ENCODE results near the gene STAMBP. TPM values are rescaled to one million over a fixed set of nuclear protein-coding genes. Genes with fewer than 3 reads are reported as not detected.
"Not testable (repeated sequence)": the region's sequence is repeated elsewhere in the genome, so short reads cannot be mapped to it uniquely, and the experiment has no call there.

Gene STAMBP
- total RNA-seq, 1 donor from 2014 or later = 39.1 TPM

GRCh38 chr2:73886357-73886756 lies 57.6 kb downstream of the STAMBP start:
- Mint-ChIP-seq H3K4me1 (ENCODE audit: unreplicated experiment) (peaks cover 16% of the 10 kb centered on the region), H3K27me3 (ENCODE audit: unreplicated experiment) (no peaks in the 10 kb centered on the region), H3K9me3 (ENCODE audit: unreplicated experiment) (no peaks in the 10 kb centered on the region), H3K27ac (ENCODE audit: unreplicated experiment) (no peak overlapping the region), H3K36me3 (ENCODE audit: unreplicated experiment) (no peaks in the 10 kb centered on the region), H3K4me3 (ENCODE audit: unreplicated experiment) (no peak overlapping the region)
- TF ChIP-seq, protein P1, sequence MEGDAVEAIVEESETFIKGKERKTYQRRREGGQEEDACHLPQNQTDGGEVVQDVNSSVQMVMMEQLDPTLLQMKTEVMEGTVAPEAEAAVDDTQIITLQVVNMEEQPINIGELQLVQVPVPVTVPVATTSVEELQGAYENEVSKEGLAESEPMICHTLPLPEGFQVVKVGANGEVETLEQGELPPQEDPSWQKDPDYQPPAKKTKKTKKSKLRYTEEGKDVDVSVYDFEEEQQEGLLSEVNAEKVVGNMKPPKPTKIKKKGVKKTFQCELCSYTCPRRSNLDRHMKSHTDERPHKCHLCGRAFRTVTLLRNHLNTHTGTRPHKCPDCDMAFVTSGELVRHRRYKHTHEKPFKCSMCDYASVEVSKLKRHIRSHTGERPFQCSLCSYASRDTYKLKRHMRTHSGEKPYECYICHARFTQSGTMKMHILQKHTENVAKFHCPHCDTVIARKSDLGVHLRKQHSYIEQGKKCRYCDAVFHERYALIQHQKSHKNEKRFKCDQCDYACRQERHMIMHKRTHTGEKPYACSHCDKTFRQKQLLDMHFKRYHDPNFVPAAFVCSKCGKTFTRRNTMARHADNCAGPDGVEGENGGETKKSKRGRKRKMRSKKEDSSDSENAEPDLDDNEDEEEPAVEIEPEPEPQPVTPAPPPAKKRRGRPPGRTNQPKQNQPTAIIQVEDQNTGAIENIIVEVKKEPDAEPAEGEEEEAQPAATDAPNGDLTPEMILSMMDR (IDR thresholded peaks at IDR 0.05) = no peak
- no peak for DNase-seq (ENCODE audit: extremely low spot score, unreplicated experiment)

DNA sequence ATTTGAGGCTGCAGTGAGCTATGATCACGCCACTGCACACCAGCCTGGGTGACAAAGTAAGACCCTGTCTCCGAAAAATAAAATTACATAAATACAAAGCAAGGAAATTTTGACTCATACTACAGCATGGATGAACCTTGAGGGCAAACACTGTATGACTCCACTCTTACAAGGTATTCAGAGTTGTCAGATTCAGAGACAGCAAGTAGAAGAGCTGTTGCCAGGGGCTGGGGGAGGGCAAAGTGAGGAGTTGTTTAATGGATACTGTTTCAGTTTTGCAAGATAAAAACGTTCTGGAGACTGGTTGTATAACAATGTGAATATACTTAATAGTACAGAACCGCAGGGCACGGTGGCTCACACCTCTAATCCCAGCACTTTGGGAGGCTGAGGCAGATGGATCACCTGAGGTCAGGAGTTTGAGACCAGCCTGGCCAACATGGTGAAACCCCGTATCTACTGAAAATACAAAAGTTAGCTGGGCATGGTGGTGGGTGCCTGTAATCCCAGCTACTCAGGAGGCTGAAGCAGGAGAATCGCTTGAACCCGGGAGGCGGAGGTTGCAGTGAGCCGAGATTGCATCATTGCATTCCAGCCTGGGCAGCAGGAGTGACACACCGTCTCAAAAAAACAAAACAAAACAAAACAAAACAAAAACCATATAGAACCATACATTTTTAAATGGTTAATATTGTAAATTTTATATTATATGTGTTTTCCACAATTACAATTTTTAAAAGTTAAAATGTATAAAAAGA lies 59.0 kb downstream of the STAMBP start:
- H3K27ac Mint-ChIP-seq (ENCODE audit: unreplicated experiment); H3K36me3 Mint-ChIP-seq (ENCODE audit: unreplicated experiment); H3K9me3 Mint-ChIP-seq (ENCODE audit: unreplicated experiment); H3K4me3 Mint-ChIP-seq (ENCODE audit: unreplicated experiment); H3K27me3 Mint-ChIP-seq (ENCODE audit: unreplicated experiment): not testable (repeated sequence)
- DNase-seq (ENCODE audit: extremely low spot score, unreplicated experiment) = peak; percentile 48
- peaks cover 30% of the 10 kb centered on the region for H3K4me1 Mint-ChIP-seq (ENCODE audit: unreplicated experiment)

- Mint-ChIP-seq H3K27me3 (ENCODE audit: unreplicated experiment) (no peaks in the 10 kb centered on the region), H3K4me3 (ENCODE audit: unreplicated experiment) (no peak overlapping the region), H3K4me1 (ENCODE audit: unreplicated experiment) (peaks cover 36% of the 10 kb centered on the region), H3K27ac (ENCODE audit: unreplicated experiment) (no peak overlapping the region), H3K36me3 (ENCODE audit: unreplicated experiment) (no peaks in the 10 kb centered on the region), H3K9me3 (ENCODE audit: unreplicated experiment) (no peaks in the 10 kb centered on the region)
- TF ChIP-seq, protein P1 (IDR thresholded peaks at IDR 0.05) = no peak
- DNase-seq (ENCODE audit: extremely low spot score, unreplicated experiment) = no peak
Measured at GRCh38 chr2:73888388-73888787, 59.6 kb downstream of the STAMBP start.

- Mint-ChIP-seq H3K27me3 (ENCODE audit: unreplicated experiment) (no peaks in the 10 kb centered on the region), H3K4me1 (ENCODE audit: unreplicated experiment) (peaks cover 45% of the 10 kb centered on the region), H3K36me3 (ENCODE audit: unreplicated experiment) (no peaks in the 10 kb centered on the region), H3K27ac (ENCODE audit: unreplicated experiment) (no peak overlapping the region), H3K9me3 (ENCODE audit: unreplicated experiment) (no peaks in the 10 kb centered on the region), H3K4me3 (ENCODE audit: unreplicated experiment) (no peak overlapping the region)
- DNase-seq (ENCODE audit: extremely low spot score, unreplicated experiment) = no peak
- TF ChIP-seq, protein P1 (IDR thresholded peaks at IDR 0.05) = no peak
Measured at GRCh38 chr2:73889206-73889605, 60.4 kb downstream of the STAMBP start.

- no peak for DNase-seq (ENCODE audit: extremely low spot score, unreplicated experiment)
- Mint-ChIP-seq H3K4me1 (ENCODE audit: unreplicated experiment) (peaks cover 58% of the 10 kb centered on the region), H3K27me3 (ENCODE audit: unreplicated experiment) (no peaks in the 10 kb centered on the region), H3K9me3 (ENCODE audit: unreplicated experiment) (no peaks in the 10 kb centered on the region), H3K36me3 (ENCODE audit: unreplicated experiment) (no peaks in the 10 kb centered on the region), H3K27ac (ENCODE audit: unreplicated experiment) (no peak overlapping the region), H3K4me3 (ENCODE audit: unreplicated experiment) (no peak overlapping the region)
- TF ChIP-seq, protein P1 (IDR thresholded peaks at IDR 0.05) = no peak
Measured at GRCh38 chr2:73890301-73891092, 61.7 kb downstream of the STAMBP start.

Data from osteocyte (in vitro differentiated cells).